ENCODE measurements around the gene NMB.

- TF ChIP-seq POLR2A (IDR thresholded peaks at IDR 0.05) (no peak), CTCF (IDR thresholded peaks at IDR 0.05) (no peak)
Observed at GRCh38 chr15:84689858-84690257, 31.9 kb upstream of the NMB start.

Data from thyroid gland (tissue), 4 donors.